VCaP (cell line): ENCODE results near the gene THOC5.
A peak's percentile ranks its signal among the peaks of the same experiment; 100 is the strongest.
"Not testable (repeated sequence)": the region's sequence is repeated elsewhere in the genome, so short reads cannot be mapped to it uniquely, and the experiment has no call there.

Source experiments
- H3K27ac ChIP-seq: fragments of 450-650 bp; 2 replicates; pipeline ENCODE4 v1.5.1; 2017
- TF ChIP-seq, protein P1 (sequence below): fragments of 450-650 bp; conservative IDR thresholded peaks from 2 replicates; pipeline ENCODE4 v1.5.1; 2017; ENCODE audit warnings: mild to moderate bottlenecking, moderate library complexity

THOC5 gene

DNA sequence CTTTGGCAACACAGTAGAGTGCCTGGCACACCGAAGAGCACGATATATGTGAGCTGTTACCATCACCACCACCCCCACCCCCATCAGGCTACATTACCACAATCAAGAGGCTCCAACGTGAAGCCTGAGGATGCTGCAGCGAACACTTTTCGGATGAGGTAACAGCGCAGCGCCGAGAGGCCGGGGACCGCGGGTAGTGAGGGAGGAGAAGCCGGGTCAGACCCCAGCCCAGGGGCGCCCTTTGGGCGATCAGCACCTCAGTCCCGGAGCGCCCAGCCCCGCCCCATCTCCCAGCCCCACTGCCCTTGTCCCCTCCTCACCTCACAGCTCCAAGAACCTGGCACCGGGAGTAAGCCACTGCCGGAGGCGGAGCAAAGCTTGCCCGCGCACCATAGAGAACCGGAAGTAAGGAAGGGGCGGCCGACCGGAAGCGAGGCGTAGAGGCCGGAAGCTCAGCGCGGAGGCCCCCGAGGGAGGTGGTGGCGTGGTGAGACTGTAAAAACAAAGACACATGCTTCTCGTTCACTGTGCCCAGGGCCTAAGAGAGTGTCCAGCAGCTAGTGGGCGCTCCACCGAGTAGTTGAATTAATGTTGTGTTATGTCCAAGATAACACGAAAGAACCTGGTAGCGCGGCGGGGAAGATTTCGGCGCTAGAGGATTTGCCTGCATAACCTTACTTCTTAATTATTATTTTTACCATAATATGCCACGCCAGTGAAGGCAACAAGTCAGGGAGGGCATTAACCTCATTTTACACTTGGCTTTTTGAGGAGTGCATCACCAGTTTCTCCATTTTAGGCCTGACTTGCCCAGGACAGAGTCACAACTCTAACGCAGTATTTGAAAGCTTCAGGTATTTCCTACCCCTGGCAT is at the start of gene THOC5:
Gene THOC5 (minus strand): TSS at position 407 of the 874 bp plus-strand sequence. CDS start 4,610 bp downstream, outside the sequence.
- peak within 1 kb of the TSS; percentile 92 for H3K27ac ChIP-seq
- TF ChIP-seq, protein P1, sequence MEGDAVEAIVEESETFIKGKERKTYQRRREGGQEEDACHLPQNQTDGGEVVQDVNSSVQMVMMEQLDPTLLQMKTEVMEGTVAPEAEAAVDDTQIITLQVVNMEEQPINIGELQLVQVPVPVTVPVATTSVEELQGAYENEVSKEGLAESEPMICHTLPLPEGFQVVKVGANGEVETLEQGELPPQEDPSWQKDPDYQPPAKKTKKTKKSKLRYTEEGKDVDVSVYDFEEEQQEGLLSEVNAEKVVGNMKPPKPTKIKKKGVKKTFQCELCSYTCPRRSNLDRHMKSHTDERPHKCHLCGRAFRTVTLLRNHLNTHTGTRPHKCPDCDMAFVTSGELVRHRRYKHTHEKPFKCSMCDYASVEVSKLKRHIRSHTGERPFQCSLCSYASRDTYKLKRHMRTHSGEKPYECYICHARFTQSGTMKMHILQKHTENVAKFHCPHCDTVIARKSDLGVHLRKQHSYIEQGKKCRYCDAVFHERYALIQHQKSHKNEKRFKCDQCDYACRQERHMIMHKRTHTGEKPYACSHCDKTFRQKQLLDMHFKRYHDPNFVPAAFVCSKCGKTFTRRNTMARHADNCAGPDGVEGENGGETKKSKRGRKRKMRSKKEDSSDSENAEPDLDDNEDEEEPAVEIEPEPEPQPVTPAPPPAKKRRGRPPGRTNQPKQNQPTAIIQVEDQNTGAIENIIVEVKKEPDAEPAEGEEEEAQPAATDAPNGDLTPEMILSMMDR: peak; percentile 76

- TF ChIP-seq, protein P1: no peak
- H3K27ac ChIP-seq: no peak overlapping the region
These were observed 45.1 kb upstream of the THOC5 start for GRCh38 chr22:29598684-29599020.

DNA sequence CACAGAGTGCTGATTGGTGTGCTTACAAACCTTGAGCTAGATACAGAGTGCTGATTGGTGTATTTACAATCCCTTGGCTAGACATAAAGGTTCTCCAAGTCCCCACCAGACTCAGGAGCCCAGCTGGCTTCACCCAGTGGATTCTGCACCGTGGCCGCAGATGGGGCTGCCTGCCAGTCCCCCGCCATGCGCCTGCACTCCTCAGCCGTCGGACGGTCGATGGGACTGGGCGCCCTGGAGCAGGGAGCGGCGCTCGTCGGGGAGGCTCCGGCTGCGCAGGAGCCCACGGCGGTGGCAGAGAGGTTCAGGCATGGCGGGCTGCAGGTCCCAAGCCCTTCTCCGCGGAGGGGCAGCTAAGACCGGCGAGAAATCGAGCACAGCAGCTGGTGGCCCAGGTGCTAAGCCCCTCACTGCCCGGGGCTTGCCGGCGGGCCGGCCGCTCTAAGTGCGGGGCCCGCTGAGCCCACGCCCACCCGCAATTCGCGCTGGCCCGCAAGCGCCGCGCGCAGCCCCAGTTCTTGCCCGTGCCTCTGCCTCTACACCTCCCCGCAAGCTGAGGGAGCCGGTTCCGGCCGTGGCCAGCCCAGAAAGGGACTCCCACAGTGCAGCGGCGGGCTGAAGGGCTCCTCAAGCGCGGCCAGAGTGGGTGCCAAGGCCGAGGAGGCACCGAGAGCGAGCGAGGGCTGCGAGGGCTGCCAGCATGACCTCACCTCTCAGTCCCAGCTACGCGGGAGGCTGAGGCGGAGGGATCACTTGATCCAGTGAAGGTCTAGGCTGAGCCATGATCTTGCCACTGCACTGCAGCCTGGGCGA is 44.5 kb upstream of the THOC5 start:
- not testable (repeated sequence) for H3K27ac ChIP-seq

DNA sequence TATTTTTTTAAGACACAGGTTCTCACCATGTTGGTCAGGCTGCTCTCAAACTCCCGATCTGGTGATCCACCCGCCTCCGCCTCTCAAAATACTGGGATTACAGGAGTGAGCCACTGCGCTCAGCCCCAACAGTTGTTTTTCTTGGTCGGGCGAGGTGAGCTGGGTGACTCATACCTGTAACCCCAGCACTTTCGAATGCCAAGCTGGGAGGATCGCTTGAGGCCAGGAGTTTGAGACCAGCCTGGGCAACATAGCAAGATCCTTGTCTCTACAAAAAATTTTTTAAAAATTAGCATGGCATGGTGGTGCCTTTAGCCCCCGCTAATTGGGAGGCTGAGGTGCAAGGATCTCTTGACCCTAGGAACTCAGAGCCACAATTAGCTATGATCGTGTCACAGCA is 42.9 kb upstream of the THOC5 start:
- H3K27ac ChIP-seq: no peak overlapping the region
- TF ChIP-seq, protein P1: no peak

DNA sequence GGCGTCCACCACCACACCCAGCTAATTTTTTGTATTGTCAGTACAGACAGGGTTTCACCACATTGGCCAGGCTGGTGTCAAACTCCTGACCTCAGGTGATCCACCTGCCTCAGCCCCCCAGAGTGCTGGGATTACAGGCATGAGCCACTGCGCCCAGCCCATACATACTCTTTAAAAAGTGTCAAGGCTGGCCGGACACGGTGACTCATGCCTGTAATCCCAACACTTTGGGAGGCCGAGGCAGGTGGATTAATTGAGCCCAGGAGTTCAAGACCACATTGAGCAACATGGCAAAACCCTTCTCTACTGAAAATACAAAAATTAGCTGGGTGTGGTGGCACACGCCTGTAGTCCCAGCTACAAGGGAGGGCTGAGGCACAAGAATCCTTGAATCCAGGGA is 40.9 kb upstream of the THOC5 start:
- not testable (repeated sequence) for H3K27ac ChIP-seq

DNA sequence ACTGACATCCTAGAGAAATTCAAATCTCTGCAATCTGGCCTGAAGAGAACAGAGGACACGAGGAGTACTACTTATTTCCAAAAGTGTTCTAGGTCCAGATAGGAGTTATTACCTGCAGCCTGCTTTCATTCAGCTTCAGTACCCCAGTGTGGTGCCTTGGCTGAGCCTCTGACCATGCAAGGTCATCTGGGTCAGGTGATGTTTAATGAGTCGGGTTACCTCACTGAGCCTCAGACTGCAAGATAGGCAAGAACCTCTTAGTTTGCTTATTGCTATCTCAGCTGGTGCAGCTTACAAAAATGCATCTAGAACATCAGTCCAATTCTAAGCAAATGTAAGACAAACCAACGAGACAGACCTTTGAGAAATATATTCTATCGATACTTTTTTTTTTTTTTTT is 40.4 kb upstream of the THOC5 start:
- no peak overlapping the region for H3K27ac ChIP-seq
- TF ChIP-seq, protein P1: no peak

- H3K27ac ChIP-seq: no peak overlapping the region
- TF ChIP-seq, protein P1: no peak
These were observed 34.6 kb upstream of the THOC5 start for GRCh38 chr22:29587938-29588699.

GRCh38 chr22:29586193-29586705 is 32.7 kb upstream of the THOC5 start:
- H3K27ac ChIP-seq: not testable (repeated sequence)
